Measurements from ENCODE around the gene NINJ1.

Gene NINJ1

GRCh38 chr9:93088656-93089015 lies 45.4 kb downstream of the NINJ1 start:
- H3K27ac ChIP-seq (ENCODE audit: low read depth, low read length), result no peak overlapping the region
- no peak overlapping the region for H3K4me2 ChIP-seq (ENCODE audit: low read length)
- H3K27me3 ChIP-seq (ENCODE audit: insufficient read depth, low read length), result no peaks in the 10 kb centered on the region
- no peak overlapping the region for H4K8ac ChIP-seq (ENCODE audit: low read depth, low read length)
- H2AK5ac ChIP-seq (ENCODE audit: low read length), result no peak overlapping the region
- H4K91ac ChIP-seq (ENCODE audit: low read depth, low read length), result no peak overlapping the region
- H2BK5ac ChIP-seq (ENCODE audit: low read depth, low read length, poor library complexity), result no peak overlapping the region
- no peak overlapping the region for H3K9ac ChIP-seq (ENCODE audit: low read length)
- H3K23ac ChIP-seq (ENCODE audit: low read length), result no peak overlapping the region
- H3K79me2 ChIP-seq (ENCODE audit: control insufficient read depth, insufficient read depth, low read length, poor library complexity), result no peaks in the 10 kb centered on the region
- H4K12ac ChIP-seq (ENCODE audit: low read depth, low read length), result no peak overlapping the region
- H3K79me1 ChIP-seq (ENCODE audit: low read length), result no peaks in the 10 kb centered on the region
- no peak overlapping the region for H2AFZ ChIP-seq (ENCODE audit: insufficient read depth, low read length, poor library complexity)
- no peak overlapping the region for H3K14ac ChIP-seq (ENCODE audit: low read length)
- H3K36me3 ChIP-seq (ENCODE audit: control insufficient read depth in 1 of 2, insufficient read depth in 2 of 2, low read length in 2 of 2), result no peaks in the 10 kb centered on the region
- H2BK120ac ChIP-seq (ENCODE audit: insufficient read depth, low read length, poor library complexity), result no peak overlapping the region
- H3K4ac ChIP-seq (ENCODE audit: low read depth, low read length), result no peak overlapping the region
- H3K9me3 ChIP-seq (ENCODE audit: insufficient read depth, low read depth, low read length), result peaks cover 4% of the 10 kb centered on the region
- no peak overlapping the region for H3K4me3 ChIP-seq (ENCODE audit: low read depth, low read length)
- no peak for DNase-seq
- peaks cover 2 to 3% of the 10 kb centered on the region in 2 experiments for H3K4me1 ChIP-seq (ENCODE audit: control insufficient read depth in 1 of 2, insufficient read depth in 2 of 2, low read length in 2 of 2)
- no peak overlapping the region for H2BK12ac ChIP-seq (ENCODE audit: low read length)
- WGBS (ENCODE audit: extremely low coverage, insufficient coverage, insufficient read length), result no CpG with 5 or more reads among the region's 4 CpGs
- H3K18ac ChIP-seq (ENCODE audit: low read length), result no peak overlapping the region

- Histone ChIP-seq H4K12ac (ENCODE audit: low read depth, low read length) (no peak overlapping the region), H3K4me2 (ENCODE audit: low read length) (no peak overlapping the region), H3K4me1 (ENCODE audit: control insufficient read depth in 1 of 2, insufficient read depth in 2 of 2, low read length in 2 of 2) (peaks cover 2 to 5% of the 10 kb centered on the region in 2 experiments), H3K27me3 (ENCODE audit: insufficient read depth, low read length) (no peaks in the 10 kb centered on the region), H3K18ac (ENCODE audit: low read length) (no peak overlapping the region), H2BK120ac (ENCODE audit: insufficient read depth, low read length, poor library complexity) (no peak overlapping the region), H2BK12ac (ENCODE audit: low read length) (no peak overlapping the region), H3K4me3 (ENCODE audit: low read depth, low read length) (no peak overlapping the region), H3K9me3 (ENCODE audit: insufficient read depth, low read depth, low read length) (peaks cover 4% of the 10 kb centered on the region), H3K36me3 (ENCODE audit: control insufficient read depth in 1 of 2, insufficient read depth in 2 of 2, low read length in 2 of 2) (no peaks in the 10 kb centered on the region), H2BK5ac (ENCODE audit: low read depth, low read length, poor library complexity) (no peak overlapping the region), H3K4ac (ENCODE audit: low read depth, low read length) (no peak overlapping the region), H3K79me2 (ENCODE audit: control insufficient read depth, insufficient read depth, low read length, poor library complexity) (no peaks in the 10 kb centered on the region), H2AFZ (ENCODE audit: insufficient read depth, low read length, poor library complexity) (no peak overlapping the region), H3K23ac (ENCODE audit: low read length) (no peak overlapping the region), H3K79me1 (ENCODE audit: low read length) (no peaks in the 10 kb centered on the region), H3K14ac (ENCODE audit: low read length) (no peak overlapping the region), H3K27ac (ENCODE audit: low read depth, low read length) (no peak overlapping the region), H4K8ac (ENCODE audit: low read depth, low read length) (no peak overlapping the region), H3K9ac (ENCODE audit: low read length) (no peak overlapping the region), H4K91ac (ENCODE audit: low read depth, low read length) (no peak overlapping the region), H2AK5ac (ENCODE audit: low read length) (no peak overlapping the region)
- WGBS (ENCODE audit: extremely low coverage, insufficient coverage, insufficient read length), result no CpG with 5 or more reads among the region's 12 CpGs
- no peak for DNase-seq
These were observed 45.9 kb downstream of the NINJ1 start for GRCh38 chr9:93087971-93088655.

GRCh38 chr9:93086447-93087224 lies 47.4 kb downstream of the NINJ1 start:
- Histone ChIP-seq H2BK5ac (ENCODE audit: low read depth, low read length, poor library complexity) (no peak overlapping the region), H3K18ac (ENCODE audit: low read length) (no peak overlapping the region), H3K23ac (ENCODE audit: low read length) (no peak overlapping the region), H3K27me3 (ENCODE audit: insufficient read depth, low read length) (no peaks in the 10 kb centered on the region), H3K79me2 (ENCODE audit: control insufficient read depth, insufficient read depth, low read length, poor library complexity) (no peaks in the 10 kb centered on the region), H2AFZ (ENCODE audit: insufficient read depth, low read length, poor library complexity) (no peak overlapping the region), H3K4me1 (ENCODE audit: control insufficient read depth in 1 of 2, insufficient read depth in 2 of 2, low read length in 2 of 2) (peaks cover 2 to 3% of the 10 kb centered on the region in 2 experiments), H3K9ac (ENCODE audit: low read length) (no peak overlapping the region), H2AK5ac (ENCODE audit: low read length) (no peak overlapping the region), H3K14ac (ENCODE audit: low read length) (no peak overlapping the region), H4K12ac (ENCODE audit: low read depth, low read length) (no peak overlapping the region), H4K8ac (ENCODE audit: low read depth, low read length) (no peak overlapping the region), H3K9me3 (ENCODE audit: insufficient read depth, low read depth, low read length) (peaks cover 2% of the 10 kb centered on the region), H2BK120ac (ENCODE audit: insufficient read depth, low read length, poor library complexity) (no peak overlapping the region), H4K91ac (ENCODE audit: low read depth, low read length) (no peak overlapping the region), H3K4ac (ENCODE audit: low read depth, low read length) (no peak overlapping the region), H2BK12ac (ENCODE audit: low read length) (no peak overlapping the region), H3K79me1 (ENCODE audit: low read length) (no peaks in the 10 kb centered on the region), H3K27ac (ENCODE audit: low read depth, low read length) (no peak overlapping the region), H3K4me3 (ENCODE audit: low read depth, low read length) (no peak overlapping the region), H3K36me3 (ENCODE audit: control insufficient read depth in 1 of 2, insufficient read depth in 2 of 2, low read length in 2 of 2) (no peaks in the 10 kb centered on the region), H3K4me2 (ENCODE audit: low read length) (no peak overlapping the region)
- no peak for DNase-seq
- no CpG with 5 or more reads among the region's 8 CpGs for WGBS (ENCODE audit: extremely low coverage, insufficient coverage, insufficient read length)

- Histone ChIP-seq H3K27ac (ENCODE audit: low read depth, low read length) (no peak overlapping the region), H2BK120ac (ENCODE audit: insufficient read depth, low read length, poor library complexity) (no peak overlapping the region), H3K9me3 (ENCODE audit: insufficient read depth, low read depth, low read length) (peaks cover 2% of the 10 kb centered on the region), H3K27me3 (ENCODE audit: insufficient read depth, low read length) (no peaks in the 10 kb centered on the region), H3K4me1 (ENCODE audit: control insufficient read depth in 1 of 2, insufficient read depth in 2 of 2, low read length in 2 of 2) (peaks cover 2 to 3% of the 10 kb centered on the region in 2 experiments), H2BK12ac (ENCODE audit: low read length) (no peak overlapping the region), H3K36me3 (ENCODE audit: control insufficient read depth in 1 of 2, insufficient read depth in 2 of 2, low read length in 2 of 2) (no peaks in the 10 kb centered on the region), H3K18ac (ENCODE audit: low read length) (no peak overlapping the region), H3K9ac (ENCODE audit: low read length) (no peak overlapping the region), H3K23ac (ENCODE audit: low read length) (no peak overlapping the region), H3K79me2 (ENCODE audit: control insufficient read depth, insufficient read depth, low read length, poor library complexity) (no peaks in the 10 kb centered on the region), H3K4ac (ENCODE audit: low read depth, low read length) (no peak overlapping the region), H3K14ac (ENCODE audit: low read length) (no peak overlapping the region), H2AK5ac (ENCODE audit: low read length) (no peak overlapping the region), H3K4me3 (ENCODE audit: low read depth, low read length) (no peak overlapping the region), H4K91ac (ENCODE audit: low read depth, low read length) (no peak overlapping the region), H4K8ac (ENCODE audit: low read depth, low read length) (no peak overlapping the region), H2BK5ac (ENCODE audit: low read depth, low read length, poor library complexity) (no peak overlapping the region), H2AFZ (ENCODE audit: insufficient read depth, low read length, poor library complexity) (no peak overlapping the region), H3K4me2 (ENCODE audit: low read length) (no peak overlapping the region), H3K79me1 (ENCODE audit: low read length) (no peaks in the 10 kb centered on the region), H4K12ac (ENCODE audit: low read depth, low read length) (no peak overlapping the region)
- WGBS (ENCODE audit: extremely low coverage, insufficient coverage, insufficient read length), result no CpG with 5 or more reads among the region's 4 CpGs
- DNase-seq, result no peak
These were observed 48.4 kb downstream of the NINJ1 start for GRCh38 chr9:93085676-93086075.
